Measurements from ENCODE around the gene ADCK2. TPM values are rescaled to one million over a fixed set of nuclear protein-coding genes. Genes with fewer than 3 reads are reported as not detected.

The ADCK2 gene
- total and polyA plus RNA-seq, 9 of the 15 experiments (the other 6 are each of a cell fraction or from before 2014, with no cell fraction given), result 0.08 to 14.3 (median 9.7) TPM

DNA sequence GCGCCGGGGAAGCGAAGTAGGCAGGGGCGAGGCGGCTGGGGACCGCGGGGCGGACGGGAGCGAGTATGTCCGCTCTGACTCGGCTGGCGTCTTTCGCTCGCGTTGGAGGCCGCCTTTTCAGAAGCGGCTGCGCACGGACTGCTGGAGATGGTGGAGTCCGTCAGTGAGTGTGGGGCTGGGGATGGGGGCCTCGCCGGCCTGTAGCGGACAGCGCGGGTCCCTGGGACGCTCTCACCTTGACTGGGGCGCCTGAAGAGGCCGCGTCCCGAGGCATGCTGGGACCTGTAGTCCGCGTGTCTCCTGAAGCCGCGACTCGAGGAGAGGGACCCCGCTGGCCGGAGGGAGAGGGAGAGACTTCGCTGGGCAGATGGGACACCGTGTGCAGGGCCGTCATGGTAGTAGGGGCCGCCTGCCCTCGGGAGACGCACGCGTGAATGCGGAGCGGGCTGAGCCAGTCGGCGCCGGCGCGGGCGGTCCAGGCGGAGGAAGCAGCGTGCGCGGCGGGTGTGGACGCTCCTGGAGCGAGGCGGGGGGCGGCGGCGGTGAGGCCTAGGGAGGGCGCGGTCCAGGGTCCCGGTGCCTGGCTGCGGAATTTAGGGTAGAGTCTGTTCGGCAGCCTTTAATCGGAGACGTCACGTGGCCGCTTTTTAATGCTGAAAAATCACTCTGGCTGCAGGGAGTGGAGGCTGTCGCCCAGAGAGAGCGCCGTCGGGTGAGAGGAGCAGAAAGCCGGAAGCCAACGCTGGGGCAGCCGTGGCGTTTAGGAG, 24.1 kb downstream of the ADCK2 start, which contains the start of gene NDUFB2 (continued):
- no peak for TF ChIP-seq CEBPG (CRISPR knock-in tag; IDR thresholded peaks at IDR 0.05)
- no peak for TF ChIP-seq CEBPG (tag; conservative IDR thresholded peaks at IDR 0.05 in 1 of 2, IDR thresholded peaks at IDR 0.05 in 1 of 2)
- no peak for TF ChIP-seq ESRRB (CRISPR knock-in tag; IDR thresholded peaks at IDR 0.05; ENCODE audit: borderline replicate concordance)
- peak; percentile 11; the same call in 1 of the 2 replicates for TF ChIP-seq SOX6 (IDR thresholded peaks at IDR 0.05)
- TF ChIP-seq POLR2H (tag; IDR thresholded peaks at IDR 0.05; ENCODE audit: low read depth), result peak; percentile 90
- TF ChIP-seq KAT2B (IDR thresholded peaks at IDR 0.05; ENCODE audit: low read depth, low read length), result peak; percentile 63
- peak; percentile 29; the same call in 1 of the 2 replicates for TF ChIP-seq HDAC2 (IDR thresholded peaks at IDR 0.05)
- TF ChIP-seq, protein P1, sequence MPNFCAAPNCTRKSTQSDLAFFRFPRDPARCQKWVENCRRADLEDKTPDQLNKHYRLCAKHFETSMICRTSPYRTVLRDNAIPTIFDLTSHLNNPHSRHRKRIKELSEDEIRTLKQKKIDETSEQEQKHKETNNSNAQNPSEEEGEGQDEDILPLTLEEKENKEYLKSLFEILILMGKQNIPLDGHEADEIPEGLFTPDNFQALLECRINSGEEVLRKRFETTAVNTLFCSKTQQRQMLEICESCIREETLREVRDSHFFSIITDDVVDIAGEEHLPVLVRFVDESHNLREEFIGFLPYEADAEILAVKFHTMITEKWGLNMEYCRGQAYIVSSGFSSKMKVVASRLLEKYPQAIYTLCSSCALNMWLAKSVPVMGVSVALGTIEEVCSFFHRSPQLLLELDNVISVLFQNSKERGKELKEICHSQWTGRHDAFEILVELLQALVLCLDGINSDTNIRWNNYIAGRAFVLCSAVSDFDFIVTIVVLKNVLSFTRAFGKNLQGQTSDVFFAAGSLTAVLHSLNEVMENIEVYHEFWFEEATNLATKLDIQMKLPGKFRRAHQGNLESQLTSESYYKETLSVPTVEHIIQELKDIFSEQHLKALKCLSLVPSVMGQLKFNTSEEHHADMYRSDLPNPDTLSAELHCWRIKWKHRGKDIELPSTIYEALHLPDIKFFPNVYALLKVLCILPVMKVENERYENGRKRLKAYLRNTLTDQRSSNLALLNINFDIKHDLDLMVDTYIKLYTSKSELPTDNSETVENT (CRISPR knock-in tag; IDR thresholded peaks at IDR 0.05), result peak; percentile 83
- no peak for TF ChIP-seq RHOXF2B (CRISPR knock-in tag; conservative IDR thresholded peaks at IDR 0.05)
- TF ChIP-seq, protein P2, sequence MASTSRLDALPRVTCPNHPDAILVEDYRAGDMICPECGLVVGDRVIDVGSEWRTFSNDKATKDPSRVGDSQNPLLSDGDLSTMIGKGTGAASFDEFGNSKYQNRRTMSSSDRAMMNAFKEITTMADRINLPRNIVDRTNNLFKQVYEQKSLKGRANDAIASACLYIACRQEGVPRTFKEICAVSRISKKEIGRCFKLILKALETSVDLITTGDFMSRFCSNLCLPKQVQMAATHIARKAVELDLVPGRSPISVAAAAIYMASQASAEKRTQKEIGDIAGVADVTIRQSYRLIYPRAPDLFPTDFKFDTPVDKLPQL (IDR thresholded peaks at IDR 0.05; ENCODE audit: extremely low read depth, insufficient read length), result no peak
- no peak for TF ChIP-seq NELFE (IDR thresholded peaks at IDR 0.05; ENCODE audit: insufficient read depth, insufficient read length)
- TF ChIP-seq PHB (CRISPR knock-in tag; IDR thresholded peaks at IDR 0.05), result peak; percentile 78
- no peak for TF ChIP-seq XRCC3 (IDR thresholded peaks at IDR 0.05)
- TF ChIP-seq, protein P3, sequence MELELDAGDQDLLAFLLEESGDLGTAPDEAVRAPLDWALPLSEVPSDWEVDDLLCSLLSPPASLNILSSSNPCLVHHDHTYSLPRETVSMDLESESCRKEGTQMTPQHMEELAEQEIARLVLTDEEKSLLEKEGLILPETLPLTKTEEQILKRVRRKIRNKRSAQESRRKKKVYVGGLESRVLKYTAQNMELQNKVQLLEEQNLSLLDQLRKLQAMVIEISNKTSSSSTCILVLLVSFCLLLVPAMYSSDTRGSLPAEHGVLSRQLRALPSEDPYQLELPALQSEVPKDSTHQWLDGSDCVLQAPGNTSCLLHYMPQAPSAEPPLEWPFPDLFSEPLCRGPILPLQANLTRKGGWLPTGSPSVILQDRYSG (tag; conservative IDR thresholded peaks at IDR 0.05; ENCODE audit: low read depth), result no peak
- peak; percentile 56; the same call in 1 of the 2 replicates for TF ChIP-seq LARP7 (IDR thresholded peaks at IDR 0.05)
- no peak for TF ChIP-seq ZNF444 (CRISPR knock-in tag; IDR thresholded peaks at IDR 0.05)
- TF ChIP-seq SMAD2 (IDR thresholded peaks at IDR 0.05; ENCODE audit: low read depth, low read length), result no peak
- TF ChIP-seq, protein P4, sequence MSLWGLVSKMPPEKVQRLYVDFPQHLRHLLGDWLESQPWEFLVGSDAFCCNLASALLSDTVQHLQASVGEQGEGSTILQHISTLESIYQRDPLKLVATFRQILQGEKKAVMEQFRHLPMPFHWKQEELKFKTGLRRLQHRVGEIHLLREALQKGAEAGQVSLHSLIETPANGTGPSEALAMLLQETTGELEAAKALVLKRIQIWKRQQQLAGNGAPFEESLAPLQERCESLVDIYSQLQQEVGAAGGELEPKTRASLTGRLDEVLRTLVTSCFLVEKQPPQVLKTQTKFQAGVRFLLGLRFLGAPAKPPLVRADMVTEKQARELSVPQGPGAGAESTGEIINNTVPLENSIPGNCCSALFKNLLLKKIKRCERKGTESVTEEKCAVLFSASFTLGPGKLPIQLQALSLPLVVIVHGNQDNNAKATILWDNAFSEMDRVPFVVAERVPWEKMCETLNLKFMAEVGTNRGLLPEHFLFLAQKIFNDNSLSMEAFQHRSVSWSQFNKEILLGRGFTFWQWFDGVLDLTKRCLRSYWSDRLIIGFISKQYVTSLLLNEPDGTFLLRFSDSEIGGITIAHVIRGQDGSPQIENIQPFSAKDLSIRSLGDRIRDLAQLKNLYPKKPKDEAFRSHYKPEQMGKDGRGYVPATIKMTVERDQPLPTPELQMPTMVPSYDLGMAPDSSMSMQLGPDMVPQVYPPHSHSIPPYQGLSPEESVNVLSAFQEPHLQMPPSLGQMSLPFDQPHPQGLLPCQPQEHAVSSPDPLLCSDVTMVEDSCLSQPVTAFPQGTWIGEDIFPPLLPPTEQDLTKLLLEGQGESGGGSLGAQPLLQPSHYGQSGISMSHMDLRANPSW (CRISPR knock-in tag; IDR thresholded peaks at IDR 0.05), result peak; percentile 76
- TF ChIP-seq GTF2F1 (IDR thresholded peaks at IDR 0.05; ENCODE audit: low read depth, low read length), result no peak; the same call in 1 of the 2 replicates
- no peak; the same call in 1 of the 2 replicates for TF ChIP-seq STAT5A (IDR thresholded peaks at IDR 0.05; ENCODE audit: borderline replicate concordance, low read length)
- no peak for TF ChIP-seq CC2D1A (IDR thresholded peaks at IDR 0.05)
- peak; percentile 66; the same call in 1 of the 2 replicates for TF ChIP-seq MYNN (IDR thresholded peaks at IDR 0.05)
- no peak for TF ChIP-seq MYNN (CRISPR knock-in tag; IDR thresholded peaks at IDR 0.05)
- TF ChIP-seq SRSF3 (IDR thresholded peaks at IDR 0.05; ENCODE audit: insufficient read depth, low read length), result no peak
